Measurements from ENCODE around the gene NLGN2.

NLGN2 gene

DNA sequence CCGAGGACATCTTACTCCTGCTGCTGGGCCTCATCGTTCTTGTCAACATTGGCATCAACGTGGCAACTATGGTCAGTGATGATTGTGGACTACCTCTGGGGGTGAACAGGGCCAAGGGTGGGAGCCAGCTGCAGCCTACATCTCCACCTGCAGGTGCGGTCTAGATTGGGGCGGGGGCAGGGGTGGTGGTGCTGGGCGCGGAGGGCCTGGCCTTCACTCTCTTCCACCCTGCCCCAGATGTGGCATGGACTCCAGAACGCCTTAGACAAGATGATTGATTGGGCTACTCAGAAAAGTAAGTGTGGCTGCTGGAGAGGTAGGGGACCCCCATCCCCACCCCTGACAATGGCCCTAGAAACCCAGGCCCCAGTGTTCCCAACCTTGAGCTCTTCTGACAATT, 18.1 kb downstream of the NLGN2 start:
- Histone ChIP-seq H3K27ac (ENCODE audit: poor library complexity, severe bottlenecking) (no peak overlapping the region), H3K4me3 (ENCODE audit: severe bottlenecking) (no peak overlapping the region), H3K9me3 (ENCODE audit: severe bottlenecking) (no peaks in the 10 kb centered on the region), H3K27me3 (ENCODE audit: insufficient read depth, poor library complexity, severe bottlenecking) (no peaks in the 10 kb centered on the region), H3K4me1 (ENCODE audit: insufficient read depth, poor library complexity, severe bottlenecking) (no peaks in the 10 kb centered on the region), H3K36me3 (ENCODE audit: low read depth) (no peaks in the 10 kb centered on the region)
- DNase-seq (ENCODE audit: low spot score) (no peak), ATAC-seq (ENCODE audit: low read depth) (no peak)
- TF ChIP-seq, protein P1, sequence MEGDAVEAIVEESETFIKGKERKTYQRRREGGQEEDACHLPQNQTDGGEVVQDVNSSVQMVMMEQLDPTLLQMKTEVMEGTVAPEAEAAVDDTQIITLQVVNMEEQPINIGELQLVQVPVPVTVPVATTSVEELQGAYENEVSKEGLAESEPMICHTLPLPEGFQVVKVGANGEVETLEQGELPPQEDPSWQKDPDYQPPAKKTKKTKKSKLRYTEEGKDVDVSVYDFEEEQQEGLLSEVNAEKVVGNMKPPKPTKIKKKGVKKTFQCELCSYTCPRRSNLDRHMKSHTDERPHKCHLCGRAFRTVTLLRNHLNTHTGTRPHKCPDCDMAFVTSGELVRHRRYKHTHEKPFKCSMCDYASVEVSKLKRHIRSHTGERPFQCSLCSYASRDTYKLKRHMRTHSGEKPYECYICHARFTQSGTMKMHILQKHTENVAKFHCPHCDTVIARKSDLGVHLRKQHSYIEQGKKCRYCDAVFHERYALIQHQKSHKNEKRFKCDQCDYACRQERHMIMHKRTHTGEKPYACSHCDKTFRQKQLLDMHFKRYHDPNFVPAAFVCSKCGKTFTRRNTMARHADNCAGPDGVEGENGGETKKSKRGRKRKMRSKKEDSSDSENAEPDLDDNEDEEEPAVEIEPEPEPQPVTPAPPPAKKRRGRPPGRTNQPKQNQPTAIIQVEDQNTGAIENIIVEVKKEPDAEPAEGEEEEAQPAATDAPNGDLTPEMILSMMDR (IDR thresholded peaks at IDR 0.05; ENCODE audit: poor library complexity, severe bottlenecking) = no peak

DNA sequence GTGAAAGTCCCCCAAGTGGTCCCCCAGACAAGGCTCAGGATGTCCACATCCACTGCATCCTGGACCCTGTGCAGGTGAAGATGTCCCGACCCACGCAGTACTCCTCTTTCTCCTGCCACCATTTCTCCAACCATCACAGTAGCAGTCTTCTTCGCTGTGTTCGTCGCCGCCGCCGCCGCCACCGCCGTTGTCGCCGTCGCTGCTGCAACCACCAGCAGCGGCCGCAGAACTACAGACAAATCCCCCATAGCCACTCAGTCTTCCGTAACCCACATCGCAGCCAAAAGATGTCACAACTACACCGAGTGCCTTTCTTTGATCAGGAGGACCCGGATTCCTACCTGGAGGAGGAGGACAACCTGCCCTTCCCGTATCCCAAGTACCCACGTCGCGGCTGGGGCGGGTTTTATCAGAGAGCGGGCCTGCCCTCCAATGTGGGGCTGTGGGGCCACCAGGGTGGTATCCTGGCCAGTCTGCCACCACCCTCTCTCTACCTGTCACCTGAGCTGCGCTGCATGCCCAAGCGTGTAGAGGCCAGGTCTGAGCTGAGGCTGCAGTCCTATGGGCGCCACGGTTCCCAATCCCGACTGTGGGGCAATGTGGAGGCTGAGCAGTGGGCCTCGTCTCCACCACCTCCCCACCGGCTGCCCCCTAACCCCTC, 18.7 kb downstream of the NLGN2 start:
- ATAC-seq (ENCODE audit: low read depth) = no peak
- Histone ChIP-seq H3K27me3 (ENCODE audit: insufficient read depth, poor library complexity, severe bottlenecking) (no peaks in the 10 kb centered on the region), H3K9me3 (ENCODE audit: severe bottlenecking) (no peaks in the 10 kb centered on the region), H3K4me1 (ENCODE audit: insufficient read depth, poor library complexity, severe bottlenecking) (no peaks in the 10 kb centered on the region), H3K36me3 (ENCODE audit: low read depth) (no peaks in the 10 kb centered on the region), H3K27ac (ENCODE audit: poor library complexity, severe bottlenecking) (no peak overlapping the region), H3K4me3 (ENCODE audit: severe bottlenecking) (no peak overlapping the region)
- TF ChIP-seq, protein P1 (IDR thresholded peaks at IDR 0.05; ENCODE audit: poor library complexity, severe bottlenecking) = no peak
- DNase-seq (ENCODE audit: low spot score) = no peak

- TF ChIP-seq, protein P1 (IDR thresholded peaks at IDR 0.05; ENCODE audit: poor library complexity, severe bottlenecking) = no peak
- Histone ChIP-seq H3K36me3 (ENCODE audit: low read depth) (no peaks in the 10 kb centered on the region), H3K27ac (ENCODE audit: poor library complexity, severe bottlenecking) (no peak overlapping the region), H3K4me1 (ENCODE audit: insufficient read depth, poor library complexity, severe bottlenecking) (no peaks in the 10 kb centered on the region), H3K9me3 (ENCODE audit: severe bottlenecking) (no peaks in the 10 kb centered on the region), H3K4me3 (ENCODE audit: severe bottlenecking) (no peak overlapping the region), H3K27me3 (ENCODE audit: insufficient read depth, poor library complexity, severe bottlenecking) (no peaks in the 10 kb centered on the region)
- DNase-seq (ENCODE audit: low spot score) = no peak
- ATAC-seq (ENCODE audit: low read depth) = no peak
These were observed 19.3 kb downstream of the NLGN2 start for GRCh38 chr17:7426896-7427489.

DNA sequence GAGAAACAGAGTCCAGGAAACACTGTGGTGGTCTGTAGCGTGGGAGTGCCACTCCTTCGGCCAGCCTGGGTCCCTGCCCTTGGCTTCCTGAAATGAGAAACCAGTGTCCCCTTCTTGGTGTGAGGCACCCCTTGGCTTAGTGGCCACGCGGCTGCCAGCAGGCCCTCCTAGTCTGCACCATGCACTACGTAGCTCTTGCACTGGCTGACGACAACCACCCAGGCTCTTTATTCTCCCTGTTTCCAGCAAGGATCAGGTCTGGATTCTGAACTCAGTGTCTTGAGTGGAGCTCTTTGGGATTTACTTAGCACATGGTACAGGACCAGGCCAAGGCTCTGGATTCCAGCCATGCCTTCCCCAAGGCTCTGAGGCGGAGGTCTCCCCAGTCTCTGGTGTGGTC, 19.9 kb downstream of the NLGN2 start:
- no peak overlapping the region for H3K27ac ChIP-seq (ENCODE audit: poor library complexity, severe bottlenecking)
- ATAC-seq (ENCODE audit: low read depth) (no peak), DNase-seq (ENCODE audit: low spot score) (no peak)
- TF ChIP-seq, protein P1 (IDR thresholded peaks at IDR 0.05; ENCODE audit: poor library complexity, severe bottlenecking) = no peak
- H3K4me1 ChIP-seq (ENCODE audit: insufficient read depth, poor library complexity, severe bottlenecking) = no peaks in the 10 kb centered on the region
- no peaks in the 10 kb centered on the region for H3K36me3 ChIP-seq (ENCODE audit: low read depth)
- no peaks in the 10 kb centered on the region for H3K9me3 ChIP-seq (ENCODE audit: severe bottlenecking)
- H3K4me3 ChIP-seq (ENCODE audit: severe bottlenecking) = no peak overlapping the region
- no peaks in the 10 kb centered on the region for H3K27me3 ChIP-seq (ENCODE audit: insufficient read depth, poor library complexity, severe bottlenecking)

DNA sequence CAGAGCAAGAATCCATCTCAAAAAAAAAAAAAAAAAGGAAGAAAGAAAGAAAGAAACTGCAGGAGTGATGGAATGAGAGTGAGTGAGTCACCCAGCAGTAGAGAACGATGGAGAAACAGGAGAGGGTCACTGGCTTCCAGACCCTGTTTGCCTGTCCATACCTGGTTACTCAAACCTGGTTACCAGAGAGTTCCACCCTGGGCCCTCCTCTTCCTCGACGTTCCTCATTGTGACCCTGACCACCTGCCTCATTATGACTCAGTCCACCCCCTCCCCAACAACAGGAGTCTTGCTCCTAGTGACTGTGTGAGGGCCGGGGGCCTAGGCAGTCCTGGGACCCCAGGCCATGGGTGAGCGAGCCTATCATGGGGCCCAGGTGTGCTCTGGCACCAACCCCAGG, 20.9 kb downstream of the NLGN2 start, which contains the start of gene SPEM3:
Gene SPEM3, plus strand, starts transcription at position 301 of the 400 bp plus-strand sequence. Its CDS starts 46 bp downstream, at position 347.
- no peaks in the 10 kb centered on the region for H3K9me3 ChIP-seq (ENCODE audit: severe bottlenecking)

More for the DNA sequence above, 20.9 kb downstream of the NLGN2 start, which contains the start of gene SPEM3:
- Histone ChIP-seq H3K36me3 (ENCODE audit: low read depth) (no peaks in the 10 kb centered on the region), H3K27ac (ENCODE audit: poor library complexity, severe bottlenecking) (no peak within 1 kb of the TSS), H3K4me1 (ENCODE audit: insufficient read depth, poor library complexity, severe bottlenecking) (no peaks in the 10 kb centered on the region), H3K4me3 (ENCODE audit: severe bottlenecking) (no peak within 1 kb of the TSS), H3K27me3 (ENCODE audit: insufficient read depth, poor library complexity, severe bottlenecking) (no peaks in the 10 kb centered on the region)
- TF ChIP-seq, protein P1 (IDR thresholded peaks at IDR 0.05; ENCODE audit: poor library complexity, severe bottlenecking) = no peak
- ATAC-seq (ENCODE audit: low read depth) (no peak), DNase-seq (ENCODE audit: low spot score) (no peak)
